ENCODE results near the gene PGLYRP1. TPM values are rescaled to one million over a fixed set of nuclear protein-coding genes. Genes with fewer than 3 reads are reported as not detected.

Gene PGLYRP1
- polyA plus RNA-seq (2013, experiment 1 of 2) = 0.06 TPM
- not detected for polyA plus RNA-seq (2013, experiment 2 of 2)

GRCh38 chr19:46022431-46023310, at the start of gene PGLYRP1:
Gene PGLYRP1, minus strand, starts transcription at chr19:46023053. Its CDS starts 32 bp downstream, at chr19:46023021.
- no peak within 1 kb of the TSS for H3K23ac ChIP-seq (ENCODE audit: low read length)
- no peak within 1 kb of the TSS for H3K18ac ChIP-seq (ENCODE audit: low read length)
- no peaks in the 10 kb centered on the region for H3K36me3 ChIP-seq (ENCODE audit: control insufficient read depth, insufficient read depth, low read length)
- no peak within 1 kb of the TSS for H3K9ac ChIP-seq (ENCODE audit: low read length)
- no peak within 1 kb of the TSS for H2BK15ac ChIP-seq (replicated peaks; ENCODE audit: low read depth)
- H4K8ac ChIP-seq (ENCODE audit: low read depth, low read length) = no peak within 1 kb of the TSS
- H3K4ac ChIP-seq (ENCODE audit: low read depth, low read length) = no peak within 1 kb of the TSS
- DNase-seq = no peak
- H2BK5ac ChIP-seq (ENCODE audit: low read length) = no peak within 1 kb of the TSS
- no peaks in the 10 kb centered on the region for H3K79me1 ChIP-seq (ENCODE audit: low read length)
- H3K56ac ChIP-seq (ENCODE audit: low read length) = no peak within 1 kb of the TSS
- no CpG with 5 or more reads among the region's 47 CpGs for WGBS (ENCODE audit: extremely low coverage, insufficient coverage, low lambda C conversion rate)
- no peak within 1 kb of the TSS for H3K4me2 ChIP-seq (ENCODE audit: low read length)
- no peaks in the 10 kb centered on the region for H3K27me3 ChIP-seq (ENCODE audit: insufficient read depth, low read length, poor library complexity)
- no peaks in the 10 kb centered on the region for H3K79me2 ChIP-seq (ENCODE audit: control insufficient read depth, insufficient read depth, low read length)
- no peak within 1 kb of the TSS for H2AK5ac ChIP-seq (ENCODE audit: low read length)
- H3K4me3 ChIP-seq (ENCODE audit: low read length) = no peak within 1 kb of the TSS
- H2BK120ac ChIP-seq (ENCODE audit: low read depth, low read length) = no peak within 1 kb of the TSS
- no peak within 1 kb of the TSS for H4K5ac ChIP-seq (ENCODE audit: low read length)
- H3K27ac ChIP-seq (ENCODE audit: low read depth, low read length) = no peak within 1 kb of the TSS
- H3K4me1 ChIP-seq (ENCODE audit: control insufficient read depth, low read depth, low read length) = no peaks in the 10 kb centered on the region

- H3K23ac ChIP-seq (ENCODE audit: low read length) = no peak overlapping the region
- H3K4ac ChIP-seq (ENCODE audit: low read depth, low read length) = no peak overlapping the region
- no peaks in the 10 kb centered on the region for H3K4me1 ChIP-seq (ENCODE audit: control insufficient read depth, low read depth, low read length)
- no peak for DNase-seq
- H2BK15ac ChIP-seq (replicated peaks; ENCODE audit: low read depth) = no peak overlapping the region
- no peak overlapping the region for H3K4me3 ChIP-seq (ENCODE audit: low read length)
- H3K56ac ChIP-seq (ENCODE audit: low read length) = no peak overlapping the region
- H2AK5ac ChIP-seq (ENCODE audit: low read length) = no peak overlapping the region
- H3K9ac ChIP-seq (ENCODE audit: low read length) = no peak overlapping the region
- H3K36me3 ChIP-seq (ENCODE audit: control insufficient read depth, insufficient read depth, low read length) = no peaks in the 10 kb centered on the region
- H3K27me3 ChIP-seq (ENCODE audit: insufficient read depth, low read length, poor library complexity) = no peaks in the 10 kb centered on the region
- no peaks in the 10 kb centered on the region for H3K79me2 ChIP-seq (ENCODE audit: control insufficient read depth, insufficient read depth, low read length)
- no peak overlapping the region for H3K18ac ChIP-seq (ENCODE audit: low read length)
- H4K8ac ChIP-seq (ENCODE audit: low read depth, low read length) = no peak overlapping the region
- no peak overlapping the region for H3K27ac ChIP-seq (ENCODE audit: low read depth, low read length)
- WGBS (ENCODE audit: extremely low coverage, insufficient coverage, low lambda C conversion rate) = no CpG with 5 or more reads among the region's 6 CpGs
- no peak overlapping the region for H2BK5ac ChIP-seq (ENCODE audit: low read length)
- no peaks in the 10 kb centered on the region for H3K79me1 ChIP-seq (ENCODE audit: low read length)
- no peak overlapping the region for H2BK120ac ChIP-seq (ENCODE audit: low read depth, low read length)
- no peak overlapping the region for H3K4me2 ChIP-seq (ENCODE audit: low read length)
- no peak overlapping the region for H4K5ac ChIP-seq (ENCODE audit: low read length)
Measured at GRCh38 chr19:46069806-46070341, 47.0 kb upstream of the PGLYRP1 start.

GRCh38 chr19:46068345-46069258, 45.7 kb upstream of the PGLYRP1 start:
- no peak overlapping the region for H2AK5ac ChIP-seq (ENCODE audit: low read length)
- no peak overlapping the region for H2BK5ac ChIP-seq (ENCODE audit: low read length)
- H3K79me1 ChIP-seq (ENCODE audit: low read length) = no peaks in the 10 kb centered on the region
- H3K4me3 ChIP-seq (ENCODE audit: low read length) = no peak overlapping the region
- no CpG with 5 or more reads among the region's 12 CpGs for WGBS (ENCODE audit: extremely low coverage, insufficient coverage, low lambda C conversion rate)
- no peak overlapping the region for H3K9ac ChIP-seq (ENCODE audit: low read length)
- no peak overlapping the region for H3K27ac ChIP-seq (ENCODE audit: low read depth, low read length)
- no peaks in the 10 kb centered on the region for H3K4me1 ChIP-seq (ENCODE audit: control insufficient read depth, low read depth, low read length)
- H3K36me3 ChIP-seq (ENCODE audit: control insufficient read depth, insufficient read depth, low read length) = no peaks in the 10 kb centered on the region
- no peaks in the 10 kb centered on the region for H3K27me3 ChIP-seq (ENCODE audit: insufficient read depth, low read length, poor library complexity)
- no peaks in the 10 kb centered on the region for H3K79me2 ChIP-seq (ENCODE audit: control insufficient read depth, insufficient read depth, low read length)
- H4K5ac ChIP-seq (ENCODE audit: low read length) = no peak overlapping the region
- H2BK120ac ChIP-seq (ENCODE audit: low read depth, low read length) = no peak overlapping the region
- H2BK15ac ChIP-seq (replicated peaks; ENCODE audit: low read depth) = no peak overlapping the region
- H3K4me2 ChIP-seq (ENCODE audit: low read length) = no peak overlapping the region
- no peak for DNase-seq
- H3K4ac ChIP-seq (ENCODE audit: low read depth, low read length) = no peak overlapping the region
- H3K18ac ChIP-seq (ENCODE audit: low read length) = no peak overlapping the region
- no peak overlapping the region for H3K56ac ChIP-seq (ENCODE audit: low read length)
- H4K8ac ChIP-seq (ENCODE audit: low read depth, low read length) = no peak overlapping the region
- H3K23ac ChIP-seq (ENCODE audit: low read length) = no peak overlapping the region

GRCh38 chr19:46067691-46068090, 44.8 kb upstream of the PGLYRP1 start:
- H3K79me1 ChIP-seq (ENCODE audit: low read length) = no peaks in the 10 kb centered on the region
- no CpG with 5 or more reads among the region's 1 CpG for WGBS (ENCODE audit: extremely low coverage, insufficient coverage, low lambda C conversion rate)

GRCh38 chr19:46066471-46066870, 43.6 kb upstream of the PGLYRP1 start:
- Histone ChIP-seq H3K4me1 (ENCODE audit: control insufficient read depth, low read depth, low read length) (no peaks in the 10 kb centered on the region), H3K4me3 (ENCODE audit: low read length) (no peak overlapping the region), H3K27ac (ENCODE audit: low read depth, low read length) (no peak overlapping the region), H3K4ac (ENCODE audit: low read depth, low read length) (no peak overlapping the region), H3K56ac (ENCODE audit: low read length) (no peak overlapping the region), H3K23ac (ENCODE audit: low read length) (no peak overlapping the region), H3K36me3 (ENCODE audit: control insufficient read depth, insufficient read depth, low read length) (no peaks in the 10 kb centered on the region), H2AK5ac (ENCODE audit: low read length) (no peak overlapping the region), H3K18ac (ENCODE audit: low read length) (no peak overlapping the region), H3K79me2 (ENCODE audit: control insufficient read depth, insufficient read depth, low read length) (no peaks in the 10 kb centered on the region), H3K27me3 (ENCODE audit: insufficient read depth, low read length, poor library complexity) (no peaks in the 10 kb centered on the region), H3K9ac (ENCODE audit: low read length) (no peak overlapping the region), H3K4me2 (ENCODE audit: low read length) (no peak overlapping the region), H2BK120ac (ENCODE audit: low read depth, low read length) (no peak overlapping the region), H3K79me1 (ENCODE audit: low read length) (no peaks in the 10 kb centered on the region), H4K8ac (ENCODE audit: low read depth, low read length) (no peak overlapping the region), H2BK5ac (ENCODE audit: low read length) (no peak overlapping the region), H4K5ac (ENCODE audit: low read length) (no peak overlapping the region), H2BK15ac (replicated peaks; ENCODE audit: low read depth) (no peak overlapping the region)
- WGBS (ENCODE audit: extremely low coverage, insufficient coverage, low lambda C conversion rate) = no CpG with 5 or more reads among the region's 1 CpG
- DNase-seq = no peak

More at GRCh38 chr19:46067691-46068090, 44.8 kb upstream of the PGLYRP1 start:
- H2BK5ac ChIP-seq (ENCODE audit: low read length) = no peak overlapping the region
- H4K8ac ChIP-seq (ENCODE audit: low read depth, low read length) = no peak overlapping the region
- H3K56ac ChIP-seq (ENCODE audit: low read length) = no peak overlapping the region
- no peak overlapping the region for H2BK15ac ChIP-seq (replicated peaks; ENCODE audit: low read depth)
- H3K4ac ChIP-seq (ENCODE audit: low read depth, low read length) = no peak overlapping the region
- no peaks in the 10 kb centered on the region for H3K4me1 ChIP-seq (ENCODE audit: control insufficient read depth, low read depth, low read length)
- no peak overlapping the region for H4K5ac ChIP-seq (ENCODE audit: low read length)
- H3K27me3 ChIP-seq (ENCODE audit: insufficient read depth, low read length, poor library complexity) = no peaks in the 10 kb centered on the region
- no peak overlapping the region for H2BK120ac ChIP-seq (ENCODE audit: low read depth, low read length)
- no peak overlapping the region for H3K23ac ChIP-seq (ENCODE audit: low read length)
- no peak overlapping the region for H3K9ac ChIP-seq (ENCODE audit: low read length)
- no peaks in the 10 kb centered on the region for H3K79me2 ChIP-seq (ENCODE audit: control insufficient read depth, insufficient read depth, low read length)
- H3K4me3 ChIP-seq (ENCODE audit: low read length) = no peak overlapping the region
- no peak overlapping the region for H3K18ac ChIP-seq (ENCODE audit: low read length)
- H2AK5ac ChIP-seq (ENCODE audit: low read length) = no peak overlapping the region
- H3K4me2 ChIP-seq (ENCODE audit: low read length) = no peak overlapping the region
- no peak overlapping the region for H3K27ac ChIP-seq (ENCODE audit: low read depth, low read length)
- H3K36me3 ChIP-seq (ENCODE audit: control insufficient read depth, insufficient read depth, low read length) = no peaks in the 10 kb centered on the region
- no peak for DNase-seq

Data from mesendoderm (in vitro differentiated cells).